ENCODE measurements around the gene SLC6A3. TPM values are rescaled to one million over a fixed set of nuclear protein-coding genes. Genes with fewer than 3 reads are reported as not detected.
"Not testable (repeated sequence)": the region's sequence is repeated elsewhere in the genome, so short reads cannot be mapped to it uniquely, and the experiment has no call there.

The SLC6A3 gene
- total RNA-seq, 1 donor from 2014 or later, result not detected

DNA sequence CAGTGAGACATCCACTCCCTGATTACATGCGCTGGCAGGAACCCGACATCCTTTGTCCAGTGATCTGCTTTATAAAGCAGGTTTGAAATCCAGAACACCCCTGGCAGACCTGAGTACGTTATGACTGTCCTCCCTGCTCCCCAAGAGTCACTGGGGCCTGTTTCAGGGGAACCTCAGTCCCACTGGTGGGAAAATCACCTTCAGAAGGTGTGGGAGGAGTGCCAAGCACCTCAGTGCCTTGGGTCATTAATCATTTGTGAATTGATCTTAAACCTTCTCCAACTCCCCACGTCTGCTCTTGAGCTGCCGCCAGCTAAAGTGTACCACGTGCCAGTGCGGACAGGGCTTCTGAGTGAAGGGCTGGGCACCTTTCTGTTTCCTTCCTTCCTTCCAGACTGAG is 16.2 kb downstream of the SLC6A3 start:
- TF ChIP-seq, protein P1, sequence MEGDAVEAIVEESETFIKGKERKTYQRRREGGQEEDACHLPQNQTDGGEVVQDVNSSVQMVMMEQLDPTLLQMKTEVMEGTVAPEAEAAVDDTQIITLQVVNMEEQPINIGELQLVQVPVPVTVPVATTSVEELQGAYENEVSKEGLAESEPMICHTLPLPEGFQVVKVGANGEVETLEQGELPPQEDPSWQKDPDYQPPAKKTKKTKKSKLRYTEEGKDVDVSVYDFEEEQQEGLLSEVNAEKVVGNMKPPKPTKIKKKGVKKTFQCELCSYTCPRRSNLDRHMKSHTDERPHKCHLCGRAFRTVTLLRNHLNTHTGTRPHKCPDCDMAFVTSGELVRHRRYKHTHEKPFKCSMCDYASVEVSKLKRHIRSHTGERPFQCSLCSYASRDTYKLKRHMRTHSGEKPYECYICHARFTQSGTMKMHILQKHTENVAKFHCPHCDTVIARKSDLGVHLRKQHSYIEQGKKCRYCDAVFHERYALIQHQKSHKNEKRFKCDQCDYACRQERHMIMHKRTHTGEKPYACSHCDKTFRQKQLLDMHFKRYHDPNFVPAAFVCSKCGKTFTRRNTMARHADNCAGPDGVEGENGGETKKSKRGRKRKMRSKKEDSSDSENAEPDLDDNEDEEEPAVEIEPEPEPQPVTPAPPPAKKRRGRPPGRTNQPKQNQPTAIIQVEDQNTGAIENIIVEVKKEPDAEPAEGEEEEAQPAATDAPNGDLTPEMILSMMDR (conservative IDR thresholded peaks at IDR 0.05; ENCODE audit: low read depth, low read length), result no peak
- DNase-seq (ENCODE audit: low read depth), result no peak
- H3K4me3 ChIP-seq (ENCODE audit: low read depth, low read length), result no peak overlapping the region

DNA sequence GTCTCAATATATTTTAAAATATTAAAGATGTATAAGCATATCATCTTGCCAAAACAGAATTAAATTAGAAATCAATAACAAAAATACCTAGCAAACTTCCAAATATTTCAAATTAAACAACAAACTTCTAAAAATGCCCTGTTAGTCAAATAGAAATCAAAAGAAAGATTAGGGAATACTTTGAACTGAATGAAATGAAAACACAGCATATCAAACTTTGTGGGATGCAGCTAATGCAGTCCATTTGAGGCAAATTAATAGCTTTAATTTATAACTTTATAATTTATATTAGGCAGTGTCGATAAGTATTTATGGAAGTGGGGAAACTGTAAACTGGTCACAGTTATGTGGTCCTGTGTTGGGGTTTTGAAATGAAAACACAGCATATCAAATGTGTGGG is 17.1 kb downstream of the SLC6A3 start:
- TF ChIP-seq, protein P1 (conservative IDR thresholded peaks at IDR 0.05; ENCODE audit: low read depth, low read length), result no peak
- DNase-seq (ENCODE audit: low read depth), result no peak
- no peak overlapping the region for H3K4me3 ChIP-seq (ENCODE audit: low read depth, low read length)

DNA sequence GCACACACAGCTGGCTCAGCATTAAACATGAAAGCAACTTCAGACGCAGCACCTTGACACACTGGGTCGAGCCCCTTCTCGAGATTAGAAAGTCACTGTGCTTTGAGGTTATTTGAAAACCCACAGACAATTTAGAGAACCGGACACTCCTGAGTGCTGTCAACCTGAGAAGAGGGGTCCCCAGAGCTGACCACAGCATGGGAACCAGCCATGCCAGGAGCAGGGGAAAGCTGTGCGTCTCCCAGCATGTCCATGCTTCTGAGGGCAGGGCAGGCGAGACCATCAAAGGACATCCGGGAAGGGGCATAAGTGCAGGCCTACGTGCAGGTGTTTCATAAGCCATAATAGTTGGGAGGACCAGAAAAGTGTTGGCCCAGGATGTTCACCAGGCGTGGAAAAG is 20.5 kb downstream of the SLC6A3 start:
- DNase-seq (ENCODE audit: low read depth), result no peak
- H3K4me3 ChIP-seq (ENCODE audit: low read depth, low read length), result no peak overlapping the region
- TF ChIP-seq, protein P1 (conservative IDR thresholded peaks at IDR 0.05; ENCODE audit: low read depth, low read length), result no peak

DNA sequence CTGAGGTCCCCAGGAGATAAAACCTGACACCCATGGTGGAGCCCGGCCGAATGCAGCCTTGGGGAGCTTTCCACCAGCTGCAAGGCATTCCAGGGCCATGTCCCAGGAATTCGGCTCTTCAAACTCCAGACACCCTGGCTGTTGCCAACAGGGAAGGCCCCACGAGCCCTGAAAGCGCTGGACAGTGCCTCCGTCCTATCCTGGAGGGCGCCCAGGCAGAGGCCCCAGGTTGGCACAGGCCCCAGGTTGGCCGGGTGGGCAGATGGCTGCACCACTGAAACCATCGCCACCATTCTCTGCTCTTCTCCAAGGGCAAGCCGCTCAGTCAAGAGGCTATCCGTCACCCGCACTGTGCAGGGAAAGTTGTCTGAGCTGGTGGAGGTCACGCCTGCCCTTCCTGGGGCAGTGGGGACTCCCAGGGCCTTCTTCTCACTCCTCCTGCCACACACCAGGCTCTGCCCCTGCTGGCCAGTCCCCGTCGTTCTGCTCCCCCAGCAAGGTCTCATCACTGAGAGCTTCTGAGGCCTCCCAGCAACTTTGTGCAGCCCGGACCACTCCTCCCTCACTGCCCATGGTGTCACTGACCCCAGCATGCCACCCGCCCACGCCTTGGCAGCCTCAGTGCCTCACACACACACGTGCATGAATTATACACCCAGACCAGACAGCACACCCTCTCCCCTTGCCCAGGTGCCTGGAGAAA is 21.2 kb downstream of the SLC6A3 start:
- no peak for DNase-seq (ENCODE audit: low read depth)
- TF ChIP-seq, protein P1 (conservative IDR thresholded peaks at IDR 0.05; ENCODE audit: low read depth, low read length), result no peak
- H3K4me3 ChIP-seq (ENCODE audit: low read depth, low read length), result no peak overlapping the region

DNA sequence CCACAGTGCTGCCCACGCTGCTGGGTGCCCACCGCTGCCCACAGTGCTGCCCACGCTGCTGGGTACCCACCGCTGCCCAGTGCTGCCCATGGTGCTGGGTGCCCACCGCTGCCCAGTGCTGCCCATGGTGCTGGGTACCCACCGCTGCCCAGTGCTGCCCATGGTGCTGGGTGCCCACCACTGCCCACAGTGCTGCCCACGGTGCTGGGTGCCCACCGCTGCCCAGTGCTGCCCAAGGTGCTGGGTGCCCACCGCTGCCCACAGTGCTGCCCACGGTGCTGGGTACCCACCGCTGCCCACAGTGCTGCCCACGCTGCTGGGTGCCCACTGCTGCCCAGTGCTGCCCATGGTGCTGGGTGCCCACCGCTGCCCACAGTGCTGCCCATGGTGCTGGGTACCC is 22.7 kb downstream of the SLC6A3 start:
- not testable (repeated sequence) for DNase-seq (ENCODE audit: low read depth); H3K4me3 ChIP-seq (ENCODE audit: low read depth, low read length)

DNA sequence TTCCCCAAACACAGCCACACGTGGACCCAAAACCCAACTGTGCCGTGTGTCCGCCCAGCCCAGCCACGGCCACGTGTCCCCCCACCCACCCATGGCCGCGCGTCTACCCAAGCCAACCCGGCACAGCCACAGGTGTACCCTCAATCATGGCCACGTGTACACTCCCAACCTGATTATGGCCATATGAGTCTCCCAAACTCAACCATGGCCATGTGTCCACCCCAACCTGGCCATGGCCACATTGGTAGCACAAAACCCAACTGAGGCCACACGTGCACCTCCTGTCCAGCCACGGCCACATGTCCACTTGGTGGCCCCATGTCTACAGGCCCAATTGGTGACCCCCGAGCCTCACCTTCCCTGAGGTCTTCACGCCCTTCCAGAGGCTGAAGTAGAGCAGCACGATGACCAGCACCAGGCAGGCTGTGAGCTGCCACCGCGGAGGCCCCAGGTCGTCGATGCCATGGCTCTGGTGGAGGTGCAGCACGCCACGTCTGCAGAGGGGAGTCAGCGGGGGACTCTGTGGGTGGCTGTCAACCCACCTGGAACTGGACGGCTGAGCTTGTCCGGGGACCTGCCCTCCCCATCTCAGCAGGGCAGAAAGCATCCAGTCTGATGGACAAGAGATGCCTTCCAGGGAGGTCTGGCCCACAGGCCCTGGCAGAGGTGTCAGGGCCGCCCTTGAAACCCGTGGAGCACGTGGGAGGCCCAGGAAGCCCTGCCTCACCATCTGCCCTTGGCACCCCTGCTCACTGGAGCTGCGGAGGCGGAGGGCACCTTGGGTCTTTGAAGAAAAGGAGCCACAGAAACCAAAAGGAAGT is 23.5 kb downstream of the SLC6A3 start:
- TF ChIP-seq, protein P1 (conservative IDR thresholded peaks at IDR 0.05; ENCODE audit: low read depth, low read length), result no peak
- no peak for DNase-seq (ENCODE audit: low read depth)
- H3K4me3 ChIP-seq (ENCODE audit: low read depth, low read length), result no peak overlapping the region

DNA sequence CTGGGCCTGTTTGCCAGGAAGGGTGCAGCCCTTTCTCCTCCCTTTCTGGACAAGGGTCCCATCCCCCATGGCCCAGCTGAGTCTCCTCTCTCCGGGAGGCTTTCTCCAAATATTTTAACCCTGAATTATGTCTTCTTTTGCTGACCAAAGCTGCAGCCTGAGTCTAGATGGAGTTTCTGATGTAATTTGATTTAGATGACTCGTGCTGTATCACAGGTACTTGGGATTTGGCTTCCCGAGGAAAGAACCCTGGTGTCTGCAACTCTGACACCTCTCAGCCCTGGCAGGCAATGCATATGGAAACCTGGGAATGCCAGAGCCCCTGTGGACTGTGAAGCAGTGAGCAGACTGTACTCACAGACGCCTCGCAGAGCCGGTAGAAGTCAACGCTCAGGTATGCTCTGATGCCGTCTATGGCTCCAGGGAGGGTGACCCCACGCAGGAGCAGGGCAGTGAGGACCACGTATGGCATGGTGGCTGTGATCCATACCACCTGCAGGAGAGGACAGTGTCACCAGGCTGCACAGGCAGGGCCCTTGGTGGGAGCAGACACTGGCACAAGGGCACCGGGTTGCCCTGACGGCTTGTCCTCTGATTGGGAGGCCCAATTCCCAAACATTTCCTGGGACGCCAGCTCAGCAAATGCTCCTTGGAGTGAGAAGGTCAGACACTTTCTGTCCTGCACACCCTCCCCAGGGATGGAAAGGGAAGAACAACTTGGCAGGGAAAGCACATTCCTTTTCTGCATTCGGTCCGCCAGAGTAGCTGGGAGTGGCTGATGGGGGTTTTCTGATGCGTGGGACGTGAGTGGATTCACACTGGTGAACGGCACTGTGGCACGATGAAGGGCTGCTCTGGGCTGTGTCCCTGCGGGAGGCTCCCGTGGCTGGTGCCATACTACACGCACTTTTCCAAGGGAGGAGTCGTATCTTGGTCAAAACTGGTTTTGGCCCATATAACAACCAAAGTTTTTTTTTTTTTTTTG is 24.7 kb downstream of the SLC6A3 start:
- TF ChIP-seq, protein P1 (conservative IDR thresholded peaks at IDR 0.05; ENCODE audit: low read depth, low read length), result no peak
- H3K4me3 ChIP-seq (ENCODE audit: low read depth, low read length), result no peak overlapping the region
- DNase-seq (ENCODE audit: low read depth), result peak; percentile 3
